Medulla oblongata (tissue), 1 donor: ENCODE results near the gene ITGA6.

ENCODE experiments used
- DNase-seq: peaks from one replicate; pipeline ENCODE4 v3.0.0-alpha.2; 2015; ENCODE audit errors: extremely low spot score

The ITGA6 gene

GRCh38 chr2:172416447-172417058 lies 10.8 kb upstream of the ITGA6 start:
- no peak for DNase-seq

- no peak for DNase-seq
Observed at GRCh38 chr2:172420216-172420615, 7.2 kb upstream of the ITGA6 start.

- DNase-seq, result no peak
Observed at GRCh38 chr2:172423160-172423559, 4.2 kb upstream of the ITGA6 start.

GRCh38 chr2:172425336-172425735 lies 2.0 kb upstream of the ITGA6 start:
- no peak for DNase-seq

- no peak for DNase-seq
Observed at GRCh38 chr2:172426635-172427255, 641 bp upstream of the ITGA6 start.

- no peak for DNase-seq
Observed at GRCh38 chr2:172427990-172428831, 825 bp downstream of the ITGA6 start.

- peak; percentile 31 for DNase-seq
Observed at GRCh38 chr2:172428832-172429210, 1.4 kb downstream of the ITGA6 start.

GRCh38 chr2:172429301-172429968 lies 2.0 kb downstream of the ITGA6 start:
- peak; percentile 52 for DNase-seq

GRCh38 chr2:172430027-172430426 lies 2.6 kb downstream of the ITGA6 start:
- no peak for DNase-seq

- no peak for DNase-seq
Observed at GRCh38 chr2:172430678-172431077, 3.3 kb downstream of the ITGA6 start.

- DNase-seq, result peak; percentile 82
Observed at GRCh38 chr2:172431463-172431862, 4.1 kb downstream of the ITGA6 start.

- no peak for DNase-seq
Observed at GRCh38 chr2:172431993-172432392, 4.6 kb downstream of the ITGA6 start.

- no peak for DNase-seq
Observed at GRCh38 chr2:172433144-172433543, 5.8 kb downstream of the ITGA6 start.

GRCh38 chr2:172434821-172435605 lies 7.6 kb downstream of the ITGA6 start:
- no peak for DNase-seq

- no peak for DNase-seq
Observed at GRCh38 chr2:172435606-172435911, 8.2 kb downstream of the ITGA6 start.

- no peak for DNase-seq
Observed at GRCh38 chr2:172436889-172437288, 9.5 kb downstream of the ITGA6 start.

- peak; percentile 66 for DNase-seq
Observed at GRCh38 chr2:172437419-172438341, 10.3 kb downstream of the ITGA6 start.

- no peak for DNase-seq
Observed at GRCh38 chr2:172438741-172439508, 11.5 kb downstream of the ITGA6 start.

GRCh38 chr2:172439509-172439860 lies 12.1 kb downstream of the ITGA6 start:
- DNase-seq, result no peak

- DNase-seq, result no peak
Observed at GRCh38 chr2:172439911-172440310, 12.5 kb downstream of the ITGA6 start.
